K562 (cell line): Measurements from ENCODE around the gene GBX1. TPM values are rescaled to one million over a fixed set of nuclear protein-coding genes. Genes with fewer than 3 reads are reported as not detected.

Experiments used
- ATF3 ChIP-seq, 2 experiments: fragments of 450-650 bp in 1 of 2; sonication (generic) in 1 of 2; formaldehyde crosslinking in 1 of 2; IDR thresholded peaks in 1 of 2; conservative IDR thresholded peaks in 1 of 2; 2 replicates each; pipeline versions ENCODE4 v1.6.1 to v1.8.1; 2016 to 2023; ENCODE audit warnings: mild to moderate bottlenecking in 2 of 2, moderate library complexity in 2 of 2, inconsistent platforms in 1 of 2, missing genetic modification reagents in 1 of 2
- HMBOX1 ChIP-seq: sonication (generic); IDR thresholded peaks from 2 replicates; pipeline ENCODE4 v1.6.1; 2016
- HOMEZ ChIP-seq: fragments of 250-450 bp; sonication (Bioruptor Pico); IDR thresholded peaks from 2 replicates; pipeline ENCODE4 v1.4.0; 2020; ENCODE audit warnings: mild to moderate bottlenecking, moderate library complexity
- KAT7 ChIP-seq: sonication (generic); formaldehyde crosslinking; IDR thresholded peaks from 2 replicates; pipeline ENCODE4 v1.8.0; 2022; ENCODE audit warnings: missing genetic modification reagents, mild to moderate bottlenecking, borderline replicate concordance
- MBD1 ChIP-seq: fragments of 250-450 bp; sonication (Bioruptor Pico); IDR thresholded peaks from 2 replicates; pipeline ENCODE4 v1.8.0; 2022; ENCODE audit warnings: inconsistent platforms
- MBD2 ChIP-seq: sonication (generic); IDR thresholded peaks from 2 replicates; pipeline ENCODE4 v1.6.1; 2016; ENCODE audit warnings: low read depth, borderline replicate concordance
- PML ChIP-seq: IDR thresholded peaks from 2 replicates; pipeline ENCODE4 v1.6.1; 2012; ENCODE audit warnings: low read length, inconsistent platforms
- RBM34 ChIP-seq: fragments of 200-400 bp; formaldehyde crosslinking; IDR thresholded peaks from 2 replicates; pipeline ENCODE4 v1.6.1; 2018; ENCODE audit warnings: low read length, borderline replicate concordance; ENCODE audit not compliant: insufficient read depth
- SMARCC2 ChIP-seq: fragments of 450-650 bp; IDR thresholded peaks from 2 replicates; pipeline ENCODE4 v1.6.1; 2017; ENCODE audit warnings: antibody characterized with exemption, moderate library complexity, mild to moderate bottlenecking, low read depth
- TBL1XR1 ChIP-seq, 2 experiments: IDR thresholded peaks; 2 replicates each; pipeline ENCODE4 v1.6.1; 2012; ENCODE audit warnings: improper control_type of control experiment in 2 of 2, low read length in 2 of 2, mild to moderate bottlenecking in 1 of 2
- TFAM ChIP-seq: fragments of 250-450 bp; sonication (Bioruptor Pico); conservative IDR thresholded peaks from 2 replicates; pipeline ENCODE4 v1.5.0; 2021; ENCODE audit warnings: mild to moderate bottlenecking, moderate library complexity
- ZNF639 ChIP-seq, 2 experiments: fragments of 200-800 bp in 1 of 2; sonication (Bioruptor generic) in 1 of 2; sonication (generic) in 1 of 2; formaldehyde crosslinking in 1 of 2; IDR thresholded peaks in 1 of 2; conservative IDR thresholded peaks in 1 of 2; 2 replicates each; pipeline versions ENCODE4 v1.5.0 to v1.6.1; 2016 to 2020; ENCODE audit warnings: missing compliant biosample characterization in 1 of 2, missing genetic modification characterization in 1 of 2, missing genetic modification reagents in 1 of 2
- ZNF717 ChIP-seq: fragments of 250-450 bp; sonication (Bioruptor Pico); IDR thresholded peaks from 2 replicates; pipeline ENCODE4 v1.5.0; 2021
- polyA plus RNA-seq, 8 experiments: library from polyadenylated mRNA; depleted of rRNA in 4 of 8; stranded (reverse) in 5 of 8; unstranded in 3 of 8; fragments of >200 nt; fragmentation: Nextera tagmentation in 2 of 8; fragmentation: Illumina TruSeq in 1 of 8; extraction: Ambion mirVana in 2 of 8; extraction: Trizol in 1 of 8; gene quantifications; 2 replicates each; pipeline versions ENCODE4 v1.2.1 to v1.2.3, GENCODE V29; 2011 to 2014; ENCODE audit warnings: inconsistent platforms in 1 of 8, missing spikeins in 1 of 8
- total RNA-seq, 7 experiments: library from RNA; depleted of rRNA in 6 of 7; stranded (reverse); fragments of >200 nt in 6 of 7; fragmentation: Illumina TruSeq in 2 of 7; extraction: Trizol in 2 of 7; gene quantifications; 2 replicates each; pipeline versions ENCODE4 v1.2.1 to v1.2.3, GENCODE V29; 2011 to 2021; ENCODE audit warnings: low replicate concordance in 1 of 7
- TF ChIP-seq, protein P1 (sequence below): sonication (generic); formaldehyde crosslinking; IDR thresholded peaks from 2 replicates; pipeline ENCODE4 v1.4.0; 2020; ENCODE audit warnings: mild to moderate bottlenecking, missing genetic modification reagents
- TF ChIP-seq, protein P2 (sequence below): sonication (generic); formaldehyde crosslinking; IDR thresholded peaks from 2 replicates; pipeline ENCODE4 v1.8.1; 2023; ENCODE audit warnings: mild to moderate bottlenecking, missing genetic modification reagents, moderate library complexity

GBX1 gene
- total and polyA plus RNA-seq, 9 of the 15 experiments (the other 6 are each of a cell fraction or from before 2014, with no cell fraction given) = not detected

DNA sequence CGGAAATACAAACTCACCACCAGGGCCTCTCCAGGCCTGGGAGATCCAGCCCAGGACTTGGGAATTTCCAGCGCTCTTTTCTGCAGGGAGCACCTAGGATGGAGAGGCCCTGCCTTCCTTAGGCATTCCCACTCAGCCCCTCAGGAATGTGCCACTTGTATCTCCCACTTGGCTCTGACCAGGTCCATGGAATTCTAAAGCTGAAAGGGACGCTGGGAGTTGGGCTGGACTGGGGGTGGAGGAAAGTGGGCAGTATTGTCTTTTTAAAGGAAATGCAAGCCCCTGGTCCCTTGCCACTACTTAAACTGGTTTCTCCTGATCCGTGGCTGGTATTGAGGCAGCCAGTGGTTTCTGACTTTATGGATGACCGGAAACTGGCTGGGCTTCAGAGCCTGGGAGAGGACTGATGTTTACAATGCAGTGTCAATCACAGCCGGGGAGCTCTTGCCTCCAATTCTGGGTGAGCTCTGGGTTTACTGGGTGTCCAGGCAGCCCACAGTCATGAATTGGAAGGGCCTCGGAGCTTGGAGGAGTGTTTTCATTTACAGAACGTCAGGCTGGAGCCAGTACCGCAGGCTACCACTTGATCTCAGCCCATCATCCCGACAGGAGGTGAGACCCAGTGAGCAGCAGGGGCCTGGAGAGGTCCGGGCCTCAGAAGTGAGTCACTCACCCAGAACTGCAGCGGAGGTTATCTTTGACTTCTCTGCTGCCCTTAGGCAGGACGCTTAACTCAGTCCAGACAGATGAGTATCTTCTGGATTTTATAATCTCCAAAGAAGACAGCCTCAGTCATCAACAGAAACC is 53.9 kb downstream of the GBX1 start (continued):
- TF ChIP-seq TBL1XR1 (IDR thresholded peaks at IDR 0.05; ENCODE audit: low read length in 2 of 2) (peak in 1 of 2 experiments; percentile 25; a peak in 1 of 4 replicates), HMBOX1 (peak; percentile 94), PML (no peak), ZNF639 (CRISPR knock-in tag; conservative IDR thresholded peaks at IDR 0.05 in 1 of 2, IDR thresholded peaks at IDR 0.05 in 1 of 2) (no peak), MBD1 (CRISPR knock-in tag) (no peak), ZNF717 (CRISPR knock-in tag) (no peak), TFAM (CRISPR knock-in tag) (no peak), RBM34 (no peak), KAT7 (0 out of 2 replicates have a peak, but pooled peaks have one; percentile 50), ATF3 (IDR thresholded peaks at IDR 0.05) (peak; percentile 68), ATF3 (CRISPR knock-in tag; conservative IDR thresholded peaks at IDR 0.05) (no peak), MBD2 (no peak; the same call in 1 of the 2 replicates), SMARCC2 (no peak), HOMEZ (CRISPR knock-in tag) (no peak)
- TF ChIP-seq, protein P1, sequence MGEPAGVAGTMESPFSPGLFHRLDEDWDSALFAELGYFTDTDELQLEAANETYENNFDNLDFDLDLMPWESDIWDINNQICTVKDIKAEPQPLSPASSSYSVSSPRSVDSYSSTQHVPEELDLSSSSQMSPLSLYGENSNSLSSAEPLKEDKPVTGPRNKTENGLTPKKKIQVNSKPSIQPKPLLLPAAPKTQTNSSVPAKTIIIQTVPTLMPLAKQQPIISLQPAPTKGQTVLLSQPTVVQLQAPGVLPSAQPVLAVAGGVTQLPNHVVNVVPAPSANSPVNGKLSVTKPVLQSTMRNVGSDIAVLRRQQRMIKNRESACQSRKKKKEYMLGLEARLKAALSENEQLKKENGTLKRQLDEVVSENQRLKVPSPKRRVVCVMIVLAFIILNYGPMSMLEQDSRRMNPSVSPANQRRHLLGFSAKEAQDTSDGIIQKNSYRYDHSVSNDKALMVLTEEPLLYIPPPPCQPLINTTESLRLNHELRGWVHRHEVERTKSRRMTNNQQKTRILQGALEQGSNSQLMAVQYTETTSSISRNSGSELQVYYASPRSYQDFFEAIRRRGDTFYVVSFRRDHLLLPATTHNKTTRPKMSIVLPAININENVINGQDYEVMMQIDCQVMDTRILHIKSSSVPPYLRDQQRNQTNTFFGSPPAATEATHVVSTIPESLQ (CRISPR knock-in tag) = no peak
- TF ChIP-seq, protein P2, sequence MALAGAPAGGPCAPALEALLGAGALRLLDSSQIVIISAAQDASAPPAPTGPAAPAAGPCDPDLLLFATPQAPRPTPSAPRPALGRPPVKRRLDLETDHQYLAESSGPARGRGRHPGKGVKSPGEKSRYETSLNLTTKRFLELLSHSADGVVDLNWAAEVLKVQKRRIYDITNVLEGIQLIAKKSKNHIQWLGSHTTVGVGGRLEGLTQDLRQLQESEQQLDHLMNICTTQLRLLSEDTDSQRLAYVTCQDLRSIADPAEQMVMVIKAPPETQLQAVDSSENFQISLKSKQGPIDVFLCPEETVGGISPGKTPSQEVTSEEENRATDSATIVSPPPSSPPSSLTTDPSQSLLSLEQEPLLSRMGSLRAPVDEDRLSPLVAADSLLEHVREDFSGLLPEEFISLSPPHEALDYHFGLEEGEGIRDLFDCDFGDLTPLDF (CRISPR knock-in tag) = no peak
